K562 (cell line): ENCODE measurements around the gene NRF1. TPM values are rescaled to one million over a fixed set of nuclear protein-coding genes. Genes with fewer than 3 reads are reported as not detected.

Experiments
- DIDO1 ChIP-seq: fragments of 450-650 bp; IDR thresholded peaks from 2 replicates; pipeline ENCODE4 v1.6.1; 2016; ENCODE audit warnings: low read depth, missing biosample characterization, missing genetic modification characterization
- DPF2 ChIP-seq: fragments of 450-650 bp; IDR thresholded peaks from 2 replicates; pipeline ENCODE4 v1.6.1; 2016
- HEY1 ChIP-seq: fragments of 250-450 bp; sonication (Bioruptor Pico); IDR thresholded peaks from 2 replicates; pipeline ENCODE4 v1.5.0; 2020; ENCODE audit warnings: mild to moderate bottlenecking, moderate library complexity, borderline replicate concordance
- KLF16 ChIP-seq: IDR thresholded peaks from 2 replicates; pipeline ENCODE4 v1.6.1; 2016; ENCODE audit warnings: antibody characterized with exemption
- MCM2 ChIP-seq: fragments of 450-650 bp; IDR thresholded peaks from 2 replicates; pipeline ENCODE4 v1.6.1; 2017; ENCODE audit warnings: low read depth, mild to moderate bottlenecking
- SIN3B ChIP-seq: fragments of 450-650 bp; IDR thresholded peaks from 2 replicates; pipeline ENCODE4 v1.6.1; 2017; ENCODE audit warnings: low read depth, mild to moderate bottlenecking, moderate library complexity
- SMARCE1 ChIP-seq: fragments of 450-650 bp; IDR thresholded peaks from 2 replicates; pipeline ENCODE4 v1.7.1; 2016; ENCODE audit warnings: mild to moderate bottlenecking
- TCF7 ChIP-seq: sonication (generic); IDR thresholded peaks from 2 replicates; pipeline ENCODE4 v1.6.1; 2016; ENCODE audit warnings: antibody characterized with exemption, borderline replicate concordance
- ZNF347 ChIP-seq: fragments of 450-650 bp; formaldehyde crosslinking; IDR thresholded peaks from 2 replicates; pipeline ENCODE4 v1.4.0; 2020; ENCODE audit warnings: low read depth, mild to moderate bottlenecking, moderate library complexity
- ZNF444 ChIP-seq: fragments of 250-450 bp; sonication (Bioruptor Pico); IDR thresholded peaks from 2 replicates; pipeline ENCODE4 v1.4.0; 2020; ENCODE audit warnings: mild to moderate bottlenecking, moderate library complexity
- ZNF584 ChIP-seq: fragments of 200-800 bp; sonication (Bioruptor generic); IDR thresholded peaks from 2 replicates; pipeline ENCODE4 v1.6.1; 2016; ENCODE audit warnings: low read depth, mild to moderate bottlenecking, missing genetic modification characterization, missing compliant biosample characterization
- ZZZ3 ChIP-seq: fragments of 450-650 bp; IDR thresholded peaks from 2 replicates; pipeline ENCODE4 v1.6.1; 2016; ENCODE audit warnings: antibody characterized with exemption, mild to moderate bottlenecking, moderate library complexity
- polyA plus RNA-seq, 8 experiments: library from polyadenylated mRNA; depleted of rRNA in 4 of 8; stranded (reverse) in 5 of 8; unstranded in 3 of 8; fragments of >200 nt; fragmentation: Nextera tagmentation in 2 of 8; fragmentation: Illumina TruSeq in 1 of 8; extraction: Ambion mirVana in 2 of 8; extraction: Trizol in 1 of 8; gene quantifications; 2 replicates each; pipeline versions ENCODE4 v1.2.1 to v1.2.3, GENCODE V29; 2011 to 2014; ENCODE audit warnings: inconsistent platforms in 1 of 8, missing spikeins in 1 of 8
- total RNA-seq, 7 experiments: library from RNA; depleted of rRNA in 6 of 7; stranded (reverse); fragments of >200 nt in 6 of 7; fragmentation: Illumina TruSeq in 2 of 7; extraction: Trizol in 2 of 7; gene quantifications; 2 replicates each; pipeline versions ENCODE4 v1.2.1 to v1.2.3, GENCODE V29; 2011 to 2021; ENCODE audit warnings: low replicate concordance in 1 of 7
- TF ChIP-seq, protein P1 (sequence below): fragments of 450-650 bp; formaldehyde crosslinking; IDR thresholded peaks from 2 replicates; pipeline ENCODE4 v1.4.0; 2020; ENCODE audit warnings: mild to moderate bottlenecking, moderate library complexity
- TF ChIP-seq, protein P2 (sequence below), 2 experiments: fragments of 250-450 bp in 1 of 2; fragments of 450-650 bp in 1 of 2; sonication (Bioruptor Pico) in 1 of 2; IDR thresholded peaks; 2 replicates each; pipeline versions ENCODE4 v1.6.1 to v1.8.0; 2016 to 2021; ENCODE audit warnings: mild to moderate bottlenecking in 2 of 2, moderate library complexity in 2 of 2, missing compliant biosample characterization in 1 of 2, missing genetic modification characterization in 1 of 2
- TF ChIP-seq, protein P3 (sequence below): fragments of 250-450 bp; sonication (Bioruptor Pico); IDR thresholded peaks from 2 replicates; pipeline ENCODE4 v1.5.0; 2020; ENCODE audit warnings: mild to moderate bottlenecking, borderline replicate concordance
- TF ChIP-seq, protein P4 (sequence below): sonication (generic); formaldehyde crosslinking; IDR thresholded peaks from 2 replicates; pipeline ENCODE4 v1.8.0; 2023; ENCODE audit warnings: mild to moderate bottlenecking, missing genetic modification reagents
- TF ChIP-seq, protein P5 (sequence below): fragments of 200-800 bp; sonication (Bioruptor generic); IDR thresholded peaks from 2 replicates; pipeline ENCODE4 v1.6.1; 2017; ENCODE audit warnings: missing genetic modification characterization, missing compliant biosample characterization

NRF1 gene
- total and polyA plus RNA-seq, 9 of the 15 experiments (the other 6 are each of a cell fraction or from before 2014, with no cell fraction given) = 8.6 to 28.8 (median 20.3) TPM

DNA sequence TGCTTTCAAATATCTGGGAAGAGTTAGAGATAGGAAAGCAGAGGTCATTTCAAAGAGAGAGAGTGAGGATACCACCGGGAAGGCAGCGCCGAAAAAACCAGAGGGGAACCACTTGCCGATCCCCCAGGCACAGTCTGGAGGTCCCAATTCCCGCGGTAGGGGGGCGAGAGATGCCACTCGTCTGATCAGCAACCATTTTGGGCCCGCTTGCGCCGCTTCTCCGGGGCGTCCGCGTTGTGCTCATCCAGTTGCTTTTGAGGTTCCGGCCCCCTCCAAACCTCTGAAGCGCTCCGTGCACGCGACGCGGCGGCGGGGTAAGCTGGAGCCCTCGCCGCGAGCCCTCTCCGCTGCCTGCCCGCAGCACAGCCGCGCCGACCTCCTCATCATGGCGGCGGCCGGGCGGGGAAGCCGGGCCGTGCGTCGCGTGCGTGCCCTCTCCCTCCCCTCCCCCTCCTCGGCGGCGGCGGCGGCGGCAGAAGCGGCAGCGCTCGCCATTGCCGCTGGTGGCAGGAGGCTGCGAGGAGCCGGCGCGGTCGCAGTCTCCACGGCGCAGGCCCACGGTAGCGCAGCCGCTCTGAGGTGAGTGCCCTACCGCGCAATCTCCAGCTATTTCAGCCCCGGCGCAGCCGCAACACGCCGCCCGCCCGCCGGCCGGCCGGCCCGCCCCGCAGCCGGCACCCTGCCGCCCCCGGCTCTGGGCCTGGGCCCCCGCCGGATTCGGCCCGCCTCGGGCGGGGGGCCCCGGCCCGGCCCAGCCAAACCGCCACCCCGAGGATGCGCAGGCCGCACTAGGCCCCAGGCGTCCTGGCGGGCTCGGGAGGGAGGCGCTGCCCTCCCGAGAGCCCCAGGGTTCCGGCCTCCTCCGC, at the start of gene NRF1 (continued):
- 0 out of 2 replicates have a peak, but pooled peaks have one; percentile 27 for TF ChIP-seq ZNF444 (CRISPR knock-in tag)
- peak; percentile 72 for TF ChIP-seq SIN3B
- TF ChIP-seq TCF7 = peak; percentile 60; the same call in 1 of the 2 replicates
- TF ChIP-seq DIDO1 (tag) = peak; percentile 39; the same call in 1 of the 2 replicates
- TF ChIP-seq, protein P1, sequence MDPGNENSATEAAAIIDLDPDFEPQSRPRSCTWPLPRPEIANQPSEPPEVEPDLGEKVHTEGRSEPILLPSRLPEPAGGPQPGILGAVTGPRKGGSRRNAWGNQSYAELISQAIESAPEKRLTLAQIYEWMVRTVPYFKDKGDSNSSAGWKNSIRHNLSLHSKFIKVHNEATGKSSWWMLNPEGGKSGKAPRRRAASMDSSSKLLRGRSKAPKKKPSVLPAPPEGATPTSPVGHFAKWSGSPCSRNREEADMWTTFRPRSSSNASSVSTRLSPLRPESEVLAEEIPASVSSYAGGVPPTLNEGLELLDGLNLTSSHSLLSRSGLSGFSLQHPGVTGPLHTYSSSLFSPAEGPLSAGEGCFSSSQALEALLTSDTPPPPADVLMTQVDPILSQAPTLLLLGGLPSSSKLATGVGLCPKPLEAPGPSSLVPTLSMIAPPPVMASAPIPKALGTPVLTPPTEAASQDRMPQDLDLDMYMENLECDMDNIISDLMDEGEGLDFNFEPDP (CRISPR knock-in tag) = no peak
- TF ChIP-seq, protein P2, sequence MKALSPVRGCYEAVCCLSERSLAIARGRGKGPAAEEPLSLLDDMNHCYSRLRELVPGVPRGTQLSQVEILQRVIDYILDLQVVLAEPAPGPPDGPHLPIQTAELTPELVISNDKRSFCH (CRISPR knock-in tag; IDR thresholded peaks at IDR 0.05) = no peak
- TF ChIP-seq, protein P2 (tag; IDR thresholded peaks at IDR 0.05) = peak; percentile 95
- TF ChIP-seq SMARCE1 = peak; percentile 65
- TF ChIP-seq ZZZ3 = no peak
- TF ChIP-seq ZNF347 (CRISPR knock-in tag) = no peak
- TF ChIP-seq, protein P3, sequence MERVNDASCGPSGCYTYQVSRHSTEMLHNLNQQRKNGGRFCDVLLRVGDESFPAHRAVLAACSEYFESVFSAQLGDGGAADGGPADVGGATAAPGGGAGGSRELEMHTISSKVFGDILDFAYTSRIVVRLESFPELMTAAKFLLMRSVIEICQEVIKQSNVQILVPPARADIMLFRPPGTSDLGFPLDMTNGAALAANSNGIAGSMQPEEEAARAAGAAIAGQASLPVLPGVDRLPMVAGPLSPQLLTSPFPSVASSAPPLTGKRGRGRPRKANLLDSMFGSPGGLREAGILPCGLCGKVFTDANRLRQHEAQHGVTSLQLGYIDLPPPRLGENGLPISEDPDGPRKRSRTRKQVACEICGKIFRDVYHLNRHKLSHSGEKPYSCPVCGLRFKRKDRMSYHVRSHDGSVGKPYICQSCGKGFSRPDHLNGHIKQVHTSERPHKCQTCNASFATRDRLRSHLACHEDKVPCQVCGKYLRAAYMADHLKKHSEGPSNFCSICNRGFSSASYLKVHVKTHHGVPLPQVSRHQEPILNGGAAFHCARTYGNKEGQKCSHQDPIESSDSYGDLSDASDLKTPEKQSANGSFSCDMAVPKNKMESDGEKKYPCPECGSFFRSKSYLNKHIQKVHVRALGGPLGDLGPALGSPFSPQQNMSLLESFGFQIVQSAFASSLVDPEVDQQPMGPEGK (CRISPR knock-in tag) = 0 out of 2 replicates have a peak, but pooled peaks have one; percentile 31
- TF ChIP-seq, protein P4, sequence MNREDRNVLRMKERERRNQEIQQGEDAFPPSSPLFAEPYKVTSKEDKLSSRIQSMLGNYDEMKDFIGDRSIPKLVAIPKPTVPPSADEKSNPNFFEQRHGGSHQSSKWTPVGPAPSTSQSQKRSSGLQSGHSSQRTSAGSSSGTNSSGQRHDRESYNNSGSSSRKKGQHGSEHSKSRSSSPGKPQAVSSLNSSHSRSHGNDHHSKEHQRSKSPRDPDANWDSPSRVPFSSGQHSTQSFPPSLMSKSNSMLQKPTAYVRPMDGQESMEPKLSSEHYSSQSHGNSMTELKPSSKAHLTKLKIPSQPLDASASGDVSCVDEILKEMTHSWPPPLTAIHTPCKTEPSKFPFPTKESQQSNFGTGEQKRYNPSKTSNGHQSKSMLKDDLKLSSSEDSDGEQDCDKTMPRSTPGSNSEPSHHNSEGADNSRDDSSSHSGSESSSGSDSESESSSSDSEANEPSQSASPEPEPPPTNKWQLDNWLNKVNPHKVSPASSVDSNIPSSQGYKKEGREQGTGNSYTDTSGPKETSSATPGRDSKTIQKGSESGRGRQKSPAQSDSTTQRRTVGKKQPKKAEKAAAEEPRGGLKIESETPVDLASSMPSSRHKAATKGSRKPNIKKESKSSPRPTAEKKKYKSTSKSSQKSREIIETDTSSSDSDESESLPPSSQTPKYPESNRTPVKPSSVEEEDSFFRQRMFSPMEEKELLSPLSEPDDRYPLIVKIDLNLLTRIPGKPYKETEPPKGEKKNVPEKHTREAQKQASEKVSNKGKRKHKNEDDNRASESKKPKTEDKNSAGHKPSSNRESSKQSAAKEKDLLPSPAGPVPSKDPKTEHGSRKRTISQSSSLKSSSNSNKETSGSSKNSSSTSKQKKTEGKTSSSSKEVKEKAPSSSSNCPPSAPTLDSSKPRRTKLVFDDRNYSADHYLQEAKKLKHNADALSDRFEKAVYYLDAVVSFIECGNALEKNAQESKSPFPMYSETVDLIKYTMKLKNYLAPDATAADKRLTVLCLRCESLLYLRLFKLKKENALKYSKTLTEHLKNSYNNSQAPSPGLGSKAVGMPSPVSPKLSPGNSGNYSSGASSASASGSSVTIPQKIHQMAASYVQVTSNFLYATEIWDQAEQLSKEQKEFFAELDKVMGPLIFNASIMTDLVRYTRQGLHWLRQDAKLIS = peak; percentile 79; the same call in 1 of the 2 replicates
- TF ChIP-seq, protein P5, sequence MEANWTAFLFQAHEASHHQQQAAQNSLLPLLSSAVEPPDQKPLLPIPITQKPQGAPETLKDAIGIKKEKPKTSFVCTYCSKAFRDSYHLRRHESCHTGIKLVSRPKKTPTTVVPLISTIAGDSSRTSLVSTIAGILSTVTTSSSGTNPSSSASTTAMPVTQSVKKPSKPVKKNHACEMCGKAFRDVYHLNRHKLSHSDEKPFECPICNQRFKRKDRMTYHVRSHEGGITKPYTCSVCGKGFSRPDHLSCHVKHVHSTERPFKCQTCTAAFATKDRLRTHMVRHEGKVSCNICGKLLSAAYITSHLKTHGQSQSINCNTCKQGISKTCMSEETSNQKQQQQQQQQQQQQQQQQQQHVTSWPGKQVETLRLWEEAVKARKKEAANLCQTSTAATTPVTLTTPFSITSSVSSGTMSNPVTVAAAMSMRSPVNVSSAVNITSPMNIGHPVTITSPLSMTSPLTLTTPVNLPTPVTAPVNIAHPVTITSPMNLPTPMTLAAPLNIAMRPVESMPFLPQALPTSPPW (CRISPR knock-in tag) = peak; percentile 95
- no peak for TF ChIP-seq ZNF584 (CRISPR knock-in tag)
- no peak for TF ChIP-seq KLF16
- peak; percentile 65 for TF ChIP-seq DPF2
- TF ChIP-seq MCM2 = no peak
- no peak for TF ChIP-seq HEY1 (CRISPR knock-in tag)
